Activated CD8-positive, alpha-beta memory T cell treated with anti-CD3 and anti-CD28 coated beads, Interleukin-2, amount 10 ng/mL, durations not matched to agents 7 days and 5 days (primary cell): ENCODE results near the gene KNCN. TPM values are rescaled to one million over a fixed set of nuclear protein-coding genes. Genes with fewer than 3 reads are reported as not detected.

Experiments used
- ATAC-seq: fragments of 150-1000 bp; cut with Tn5 transposase; one replicate; pipeline ENCODE4 v1.10.0; 2021; ENCODE audit warnings: moderate library complexity
- CTCF ChIA-PET: fragments of 350-600 bp; sonication (Branson Sonifier 250); formaldehyde crosslinking; loops from one replicate; lab custom pipeline; 2021; ENCODE audit warnings: antibody characterized with exemption; lab: Charles Lee
- DNase-seq: peaks from one replicate; pipeline ENCODE4 v3.0.0-alpha.2; 2020
- H3K27ac Mint-ChIP-seq: one replicate; pipeline ENCODE4 v1.8.0; 2021; ENCODE audit warnings: mild to moderate bottlenecking, mixed read lengths
- H3K27me3 Mint-ChIP-seq: one replicate; pipeline ENCODE4 v1.8.0; 2021; ENCODE audit warnings: mixed read lengths
- H3K36me3 Mint-ChIP-seq: one replicate; pipeline ENCODE4 v1.8.0; 2021; ENCODE audit warnings: mild to moderate bottlenecking, mixed read lengths
- H3K4me1 Mint-ChIP-seq: one replicate; pipeline ENCODE4 v1.8.0; 2021; ENCODE audit warnings: mixed read lengths
- H3K4me3 Mint-ChIP-seq: one replicate; pipeline ENCODE4 v1.8.0; 2021; ENCODE audit warnings: mild to moderate bottlenecking, moderate library complexity, mixed read lengths
- H3K9me3 Mint-ChIP-seq: one replicate; pipeline ENCODE4 v1.8.0; 2022; ENCODE audit warnings: low read depth, mixed read lengths
- total RNA-seq, 2 experiments: library from RNA; stranded (reverse); gene quantifications; one replicate each; pipeline ENCODE4 v1.2.3, GENCODE V29; 2021

Gene KNCN
- total RNA-seq, 2 experiments from 2014 or later: not detected

GRCh38 chr1:46523496-46524353 lies 27.7 kb downstream of the KNCN start:
- ATAC-seq (no peak), DNase-seq (no peak)
- no peaks in the 10 kb centered on the region for H3K9me3 Mint-ChIP-seq
- H3K27me3 Mint-ChIP-seq: peaks cover 20% of the 10 kb centered on the region
- H3K4me1 Mint-ChIP-seq: peaks cover 39% of the 10 kb centered on the region
- no peaks in the 10 kb centered on the region for H3K36me3 Mint-ChIP-seq
- H3K27ac Mint-ChIP-seq: no peak overlapping the region
- CTCF ChIA-PET: interaction anchor here (0.8 to 3.8 kb wide), 6 partner anchors 10 to 80 kb away, joined by 3 to 34 read pairs (median 15); partner anchors contain the start of gene DMBX1
- no peak overlapping the region for H3K4me3 Mint-ChIP-seq

DNA sequence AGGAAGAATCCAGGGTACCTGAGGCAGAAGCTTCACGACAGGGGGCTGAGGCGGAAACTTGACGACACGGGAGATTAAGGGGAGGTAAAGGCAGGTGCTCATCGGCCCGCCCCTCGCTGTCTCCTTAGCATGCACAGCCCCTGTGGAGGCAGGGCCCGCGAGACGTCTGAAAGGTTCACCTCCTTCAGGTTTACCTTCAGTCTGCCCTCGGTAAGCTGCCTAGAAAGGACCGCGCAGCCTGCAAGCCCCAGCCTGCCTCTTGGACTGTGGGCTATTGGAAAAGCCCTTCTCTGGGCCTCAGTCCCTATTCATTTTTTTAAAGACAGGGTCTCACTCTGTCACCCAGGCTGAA lies 28.5 kb downstream of the KNCN start:
- CTCF ChIA-PET: interaction anchor here (0.8 to 3.8 kb wide), 8 partner anchors 11 to 203 kb away, joined by 3 to 34 read pairs (median 10); partner anchors contain the start of gene DMBX1
- no peak for ATAC-seq

DNA sequence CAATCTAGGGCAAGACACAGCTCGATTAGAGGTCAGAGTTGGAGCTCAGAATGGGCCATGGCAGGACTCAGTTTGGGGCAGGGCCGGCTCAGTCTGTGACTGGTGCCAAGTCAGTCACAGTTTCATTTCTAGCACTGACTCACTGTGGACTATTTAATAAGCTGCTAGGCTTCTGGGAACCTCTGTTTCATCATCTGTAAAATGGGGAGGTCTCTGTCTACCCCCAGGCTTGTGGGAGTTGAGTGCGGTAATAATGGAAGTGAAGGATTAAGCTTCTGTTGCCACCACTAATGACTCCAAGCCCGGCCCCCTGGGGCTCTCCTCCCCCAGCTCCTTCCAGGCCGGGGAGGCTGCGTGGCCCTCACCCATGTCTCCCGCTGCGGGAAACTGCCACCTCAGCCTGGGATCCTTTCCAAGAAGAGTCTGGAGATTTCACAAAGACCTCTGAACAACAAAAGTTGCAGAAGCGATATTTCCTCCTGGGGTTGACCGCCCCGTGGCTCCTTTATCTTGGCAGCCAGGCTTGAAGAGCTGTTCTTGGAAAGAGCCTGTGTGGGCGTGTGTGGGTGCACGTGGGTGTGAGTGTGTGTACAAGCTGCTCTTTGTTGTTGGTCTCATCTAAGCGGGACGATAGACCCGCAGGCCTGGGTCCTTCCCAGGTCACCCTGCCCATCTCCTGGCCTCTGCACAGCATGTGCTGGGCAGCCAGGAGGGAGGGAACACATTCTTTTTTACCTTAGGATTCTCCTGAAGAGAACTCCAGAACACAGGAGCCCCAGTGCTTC lies 29.1 kb downstream of the KNCN start:
- Mint-ChIP-seq H3K36me3 (no peaks in the 10 kb centered on the region), H3K9me3 (no peaks in the 10 kb centered on the region), H3K27me3 (peaks cover 28% of the 10 kb centered on the region), H3K4me3 (no peak overlapping the region), H3K4me1 (peaks cover 32% of the 10 kb centered on the region), H3K27ac (peak overlapping the region; percentile 71)
- DNase-seq: peak; percentile 60
- CTCF ChIA-PET: interaction anchor here (0.8 to 3.8 kb wide), 11 partner anchors 12 to 204 kb away, joined by 3 to 34 read pairs (median 5); partner anchors contain the start of gene DMBX1
- ATAC-seq: peak; percentile 91

More for the DNA sequence above, 28.5 kb downstream of the KNCN start:
- Mint-ChIP-seq H3K4me1 (peaks cover 32% of the 10 kb centered on the region), H3K36me3 (no peaks in the 10 kb centered on the region), H3K4me3 (no peak overlapping the region), H3K27me3 (peaks cover 23% of the 10 kb centered on the region), H3K9me3 (no peaks in the 10 kb centered on the region), H3K27ac (no peak overlapping the region)
- DNase-seq: no peak

- H3K27me3 Mint-ChIP-seq: peaks cover 35% of the 10 kb centered on the region
- H3K4me3 Mint-ChIP-seq: no peak overlapping the region
- DNase-seq (no peak), ATAC-seq (no peak)
- peak overlapping the region; percentile 28 for H3K27ac Mint-ChIP-seq
- H3K9me3 Mint-ChIP-seq: no peaks in the 10 kb centered on the region
- H3K36me3 Mint-ChIP-seq: no peaks in the 10 kb centered on the region
- CTCF ChIA-PET: interaction anchor here (0.5 to 3.8 kb wide), 9 partner anchors 13 to 317 kb away, joined by 3 to 34 read pairs (median 7); partner anchors contain the start of gene DMBX1
- peaks cover 32% of the 10 kb centered on the region for H3K4me1 Mint-ChIP-seq
Measured at GRCh38 chr1:46521414-46521813, 30.0 kb downstream of the KNCN start.

DNA sequence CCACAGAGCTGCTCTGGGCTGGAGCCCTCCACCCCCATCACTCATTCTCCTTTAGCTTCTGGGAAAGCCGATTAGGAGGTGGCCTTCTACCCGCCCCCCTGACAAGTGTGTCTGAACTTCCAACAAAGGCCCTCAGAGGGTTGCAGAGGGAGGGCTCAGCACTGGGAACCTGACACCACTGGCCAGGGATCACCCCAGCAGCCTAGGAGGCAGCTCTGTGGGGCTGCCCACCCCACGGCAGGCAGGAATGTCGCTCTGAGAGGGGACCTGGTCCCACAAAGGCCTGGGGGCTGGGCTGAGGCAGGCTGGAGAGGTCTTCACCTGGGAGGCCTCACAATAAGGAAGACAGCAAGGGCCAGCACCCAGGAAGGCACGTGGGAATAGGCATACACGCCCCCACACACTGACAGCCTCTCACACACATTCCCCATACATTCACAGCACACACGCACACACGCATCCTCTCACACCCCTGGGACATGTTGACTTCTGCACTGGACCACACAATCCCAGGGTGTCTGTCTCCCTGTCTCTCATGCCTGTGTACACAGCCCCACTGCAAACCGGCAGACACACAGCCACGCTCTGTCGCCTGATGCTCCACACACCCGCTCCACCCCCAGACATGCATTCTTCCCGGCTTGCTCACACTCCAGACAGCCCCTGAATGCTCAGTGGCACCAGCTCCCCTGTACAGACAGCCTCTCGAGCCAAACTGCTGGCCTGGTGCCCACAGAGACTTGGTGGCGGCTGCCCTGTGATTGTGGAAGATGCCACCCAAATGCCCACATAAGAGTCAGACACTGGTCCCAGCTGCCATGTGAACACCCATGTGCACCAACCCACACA lies 31.2 kb downstream of the KNCN start:
- CTCF ChIA-PET: interaction anchor here (1.1 to 3.8 kb wide), 5 partner anchors 9 to 73 kb away, joined by 3 to 34 read pairs (median 11); a partner anchor contains a TSS
- Mint-ChIP-seq H3K4me1 (peaks cover 27% of the 10 kb centered on the region), H3K4me3 (no peak overlapping the region), H3K27ac (no peak overlapping the region), H3K27me3 (peaks cover 36% of the 10 kb centered on the region), H3K36me3 (no peaks in the 10 kb centered on the region), H3K9me3 (no peaks in the 10 kb centered on the region)
- ATAC-seq: no peak
- no peak for DNase-seq

DNA sequence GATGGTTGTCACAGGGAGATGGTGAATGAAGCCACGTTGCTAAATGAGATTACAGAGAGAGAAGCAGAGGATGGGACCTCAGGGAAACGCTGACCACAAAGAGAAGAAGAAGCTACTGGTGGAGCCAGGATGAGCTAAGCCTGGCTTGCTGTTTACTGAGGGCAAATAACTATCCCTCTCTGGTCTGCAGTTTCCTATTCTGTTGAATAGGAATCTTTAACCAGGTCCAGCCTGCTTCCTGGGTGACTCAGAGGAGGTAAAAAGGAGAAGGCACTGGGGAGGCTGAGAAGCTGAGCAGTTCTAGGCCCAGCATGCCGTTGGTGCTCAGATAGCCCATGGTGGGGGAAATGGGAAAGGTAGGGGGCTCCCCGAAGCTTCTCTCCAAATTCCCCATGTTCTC lies 32.2 kb downstream of the KNCN start:
- ATAC-seq: no peak
- CTCF ChIA-PET: interaction anchor here (1.1 to 2.8 kb wide), 4 partner anchors 10 to 72 kb away, joined by 3 to 11 read pairs (median 4); no protein-coding TSS in a partner anchor
- no peaks in the 10 kb centered on the region for H3K36me3 Mint-ChIP-seq
- DNase-seq: no peak
- H3K4me1 Mint-ChIP-seq: peaks cover 20% of the 10 kb centered on the region
- peaks cover 35% of the 10 kb centered on the region for H3K27me3 Mint-ChIP-seq
- H3K4me3 Mint-ChIP-seq: no peak overlapping the region
- no peak overlapping the region for H3K27ac Mint-ChIP-seq
- H3K9me3 Mint-ChIP-seq: no peaks in the 10 kb centered on the region

DNA sequence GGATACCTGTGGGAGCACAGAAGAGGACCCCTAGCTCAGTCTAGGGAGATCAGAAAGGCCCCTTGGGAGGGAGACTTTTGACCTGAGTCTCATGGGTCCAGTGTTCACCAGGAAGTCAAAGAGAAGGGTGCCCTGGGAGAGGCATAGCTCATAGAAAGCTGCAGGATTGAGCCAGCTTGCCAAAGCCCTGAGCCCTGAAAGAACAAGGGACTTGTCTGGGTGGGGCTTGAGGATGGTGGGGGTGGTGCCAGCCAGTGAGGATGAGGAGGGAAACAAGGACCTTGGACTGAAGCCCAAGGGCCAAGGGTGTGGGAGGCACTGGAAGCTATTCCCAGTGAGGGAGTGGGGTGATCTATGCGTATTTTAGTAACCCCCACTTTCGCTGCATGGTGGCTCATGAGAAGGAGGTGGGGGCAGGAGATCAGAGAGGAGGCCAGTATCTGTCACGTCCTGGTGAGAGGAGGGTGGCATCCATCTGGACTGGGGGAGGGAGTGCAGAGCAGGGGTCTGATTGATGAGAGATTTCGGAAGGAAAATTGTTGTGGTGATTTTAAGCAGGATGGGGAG lies 33.4 kb downstream of the KNCN start:
- Mint-ChIP-seq H3K4me3 (no peak overlapping the region), H3K27ac (no peak overlapping the region), H3K27me3 (peaks cover 41% of the 10 kb centered on the region), H3K36me3 (no peaks in the 10 kb centered on the region), H3K9me3 (no peaks in the 10 kb centered on the region), H3K4me1 (peaks cover 25% of the 10 kb centered on the region)
- ATAC-seq: no peak
- CTCF ChIA-PET: interaction anchor here (1.0 to 2.8 kb wide), 4 partner anchors 9 to 71 kb away, joined by 3 to 12 read pairs (median 4); no protein-coding TSS in a partner anchor
- DNase-seq: no peak

DNA sequence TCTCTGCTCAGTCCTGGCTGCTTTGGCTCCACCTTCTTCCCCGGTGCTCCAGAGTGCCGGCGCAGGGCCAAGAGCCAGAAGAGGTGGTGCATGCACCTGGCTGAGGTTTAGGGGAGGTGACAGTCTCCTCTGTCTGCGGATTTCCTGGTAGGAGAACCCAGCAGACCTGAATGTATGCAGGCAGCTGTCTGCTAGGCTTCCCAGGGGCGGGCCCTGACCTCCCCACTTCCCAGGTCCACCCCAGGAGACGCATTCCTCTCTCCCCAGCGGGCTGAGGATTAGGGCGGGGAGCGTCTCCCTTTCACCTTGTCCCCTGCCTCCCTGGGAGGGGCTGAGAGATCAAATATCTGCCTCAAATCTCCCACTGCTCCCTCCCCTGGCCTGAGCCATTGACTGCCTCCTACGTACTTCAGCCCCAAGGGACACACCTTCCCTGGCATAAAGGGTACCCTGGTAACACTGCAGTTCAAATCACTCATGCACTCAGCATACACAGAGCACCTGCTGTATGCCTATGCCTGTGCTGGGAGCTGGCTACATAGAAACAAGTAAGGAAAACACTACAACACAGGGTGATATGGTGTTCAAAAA lies 34.3 kb downstream of the KNCN start:
- Mint-ChIP-seq H3K27me3 (peaks cover 43% of the 10 kb centered on the region), H3K4me3 (no peak overlapping the region), H3K9me3 (no peaks in the 10 kb centered on the region), H3K4me1 (peaks cover 19% of the 10 kb centered on the region), H3K27ac (no peak overlapping the region), H3K36me3 (no peaks in the 10 kb centered on the region)
- DNase-seq (no peak), ATAC-seq (no peak)
- CTCF ChIA-PET: interaction anchor here (1.0 to 2.8 kb wide), 2 partner anchors 10 to 39 kb away, joined by 3 to 12 read pairs; no protein-coding TSS in a partner anchor

GRCh38 chr1:46516200-46516950 lies 35.1 kb downstream of the KNCN start:
- ATAC-seq: no peak
- DNase-seq: no peak
- H3K9me3 Mint-ChIP-seq: no peaks in the 10 kb centered on the region
- H3K4me1 Mint-ChIP-seq: peaks cover 13% of the 10 kb centered on the region
- H3K27ac Mint-ChIP-seq: no peak overlapping the region
- H3K36me3 Mint-ChIP-seq: no peaks in the 10 kb centered on the region
- CTCF ChIA-PET: interaction anchor here (1.3 to 2.8 kb wide), 2 partner anchors 11 to 71 kb away, joined by 6 to 12 read pairs; no protein-coding TSS in a partner anchor
- H3K27me3 Mint-ChIP-seq: peaks cover 43% of the 10 kb centered on the region
- H3K4me3 Mint-ChIP-seq: no peak overlapping the region

DNA sequence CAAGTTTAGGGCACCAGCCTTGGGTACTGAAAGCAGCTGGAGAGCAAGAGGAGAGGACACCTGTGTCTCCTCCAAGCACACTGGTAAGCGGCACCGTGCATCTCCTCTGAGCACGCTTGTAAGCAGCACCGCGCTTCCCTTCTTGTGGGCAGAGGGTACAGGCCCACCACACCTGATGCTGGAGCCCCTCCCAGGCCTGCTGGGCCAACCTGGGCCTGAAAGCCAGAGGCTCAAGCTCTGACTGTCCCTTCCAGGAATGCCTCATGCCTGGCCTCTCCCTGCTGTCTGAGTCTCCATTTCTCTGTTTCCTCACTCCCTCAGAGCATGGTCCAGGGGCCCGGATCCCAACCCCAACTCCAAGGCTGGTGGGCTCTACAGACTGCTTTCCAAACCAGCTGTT lies 35.9 kb downstream of the KNCN start:
- no peak overlapping the region for H3K4me3 Mint-ChIP-seq
- CTCF ChIA-PET: interaction anchor here (1.3 to 2.8 kb wide), 2 partner anchors 11 to 70 kb away, joined by 6 to 12 read pairs; no protein-coding TSS in a partner anchor
- H3K27ac Mint-ChIP-seq: no peak overlapping the region
- ATAC-seq: no peak
- no peaks in the 10 kb centered on the region for H3K36me3 Mint-ChIP-seq
- no peak for DNase-seq
- no peaks in the 10 kb centered on the region for H3K9me3 Mint-ChIP-seq
- H3K27me3 Mint-ChIP-seq: peaks cover 43% of the 10 kb centered on the region
- H3K4me1 Mint-ChIP-seq: peaks cover 8% of the 10 kb centered on the region

- Mint-ChIP-seq H3K36me3 (no peaks in the 10 kb centered on the region), H3K4me3 (no peak overlapping the region), H3K9me3 (no peaks in the 10 kb centered on the region), H3K27ac (no peak overlapping the region), H3K4me1 (peaks cover 8% of the 10 kb centered on the region), H3K27me3 (peaks cover 42% of the 10 kb centered on the region)
- CTCF ChIA-PET: interaction anchor here (0.9 to 1.2 kb wide), 2 partner anchors 14 to 61 kb away, joined by 3 read pairs; no protein-coding TSS in a partner anchor
- ATAC-seq: no peak
- no peak for DNase-seq
Measured at GRCh38 chr1:46513536-46513935, 37.9 kb downstream of the KNCN start.
